ELF-1 (cell line): ENCODE measurements around the gene ZNRD2.

ENCODE experiments used
- DNase-seq: peaks from one replicate; pipeline ENCODE4 v3.0.0-alpha.2; 2016; ENCODE audit warnings: low read depth, low spot score

ZNRD2 gene

DNA sequence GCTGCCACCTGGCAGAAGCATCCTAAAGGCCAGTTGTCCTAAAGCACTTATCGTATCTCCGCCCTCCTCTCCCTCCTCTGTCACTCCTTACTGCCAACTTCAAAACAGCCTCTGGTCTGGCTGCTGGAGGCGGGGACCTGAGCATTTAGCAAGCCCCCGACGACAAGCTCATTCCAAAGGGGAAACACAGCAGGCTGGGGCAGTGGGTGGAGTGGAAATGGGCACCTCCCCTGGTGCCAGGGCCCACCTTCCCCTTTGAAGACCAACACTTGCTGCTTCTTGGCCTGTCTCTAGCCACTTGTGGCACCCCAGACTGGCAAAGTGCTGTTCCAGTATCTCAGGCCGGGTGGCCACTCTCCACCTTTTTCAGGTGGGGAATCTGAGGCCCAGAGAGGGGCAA, 40.1 kb downstream of the ZNRD2 start:
- DNase-seq, result no peak

GRCh38 chr11:65611028-65611757, 40.9 kb downstream of the ZNRD2 start:
- no peak for DNase-seq

GRCh38 chr11:65611758-65612603, 41.7 kb downstream of the ZNRD2 start:
- no peak for DNase-seq

GRCh38 chr11:65612691-65613090, 42.4 kb downstream of the ZNRD2 start:
- no peak for DNase-seq

GRCh38 chr11:65613091-65613928, 43.0 kb downstream of the ZNRD2 start:
- DNase-seq, result no peak

- DNase-seq, result peak; percentile 100
Measured at GRCh38 chr11:65615229-65615949, 45.1 kb downstream of the ZNRD2 start, which contains the start of gene PCNX3. PCNX3 (plus strand) TSS chr11:65615776; CDS start chr11:65616312, 536 bp downstream.

DNA sequence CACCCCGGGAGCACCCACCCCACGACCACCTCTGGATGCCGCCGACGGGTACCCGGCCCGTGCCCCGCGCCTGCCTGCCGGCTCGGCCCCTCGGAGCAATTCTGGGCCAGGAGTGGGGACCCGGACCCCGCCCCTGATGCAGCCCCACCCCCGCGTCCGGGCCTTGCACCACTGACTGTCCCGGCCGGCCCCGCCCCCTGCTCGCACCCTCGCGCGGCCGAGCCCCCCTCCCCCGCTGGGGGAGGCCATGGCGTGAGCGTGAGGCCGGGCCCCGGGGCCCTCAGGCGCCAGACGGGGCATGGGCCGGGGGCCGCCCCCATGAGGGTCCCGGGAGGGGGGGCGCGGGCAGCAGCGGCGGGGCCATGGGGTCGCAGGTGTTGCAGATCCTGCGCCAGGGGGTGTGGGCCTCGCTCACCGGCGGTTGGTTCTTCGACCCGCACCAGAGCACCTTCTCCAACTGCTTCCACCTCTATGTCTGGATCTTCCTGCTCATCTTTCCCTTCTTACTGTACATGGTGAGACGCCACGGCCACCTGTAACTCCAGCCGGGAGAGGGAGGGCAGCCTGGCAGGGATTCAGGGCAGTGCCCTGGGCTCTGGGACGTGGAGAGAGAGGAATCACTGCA, 45.8 kb downstream of the ZNRD2 start:
- DNase-seq, result no peak

GRCh38 chr11:65616575-65617001, 46.3 kb downstream of the ZNRD2 start:
- no peak for DNase-seq

- DNase-seq, result no peak
Measured at GRCh38 chr11:65617136-65617850, 47.0 kb downstream of the ZNRD2 start.

DNA sequence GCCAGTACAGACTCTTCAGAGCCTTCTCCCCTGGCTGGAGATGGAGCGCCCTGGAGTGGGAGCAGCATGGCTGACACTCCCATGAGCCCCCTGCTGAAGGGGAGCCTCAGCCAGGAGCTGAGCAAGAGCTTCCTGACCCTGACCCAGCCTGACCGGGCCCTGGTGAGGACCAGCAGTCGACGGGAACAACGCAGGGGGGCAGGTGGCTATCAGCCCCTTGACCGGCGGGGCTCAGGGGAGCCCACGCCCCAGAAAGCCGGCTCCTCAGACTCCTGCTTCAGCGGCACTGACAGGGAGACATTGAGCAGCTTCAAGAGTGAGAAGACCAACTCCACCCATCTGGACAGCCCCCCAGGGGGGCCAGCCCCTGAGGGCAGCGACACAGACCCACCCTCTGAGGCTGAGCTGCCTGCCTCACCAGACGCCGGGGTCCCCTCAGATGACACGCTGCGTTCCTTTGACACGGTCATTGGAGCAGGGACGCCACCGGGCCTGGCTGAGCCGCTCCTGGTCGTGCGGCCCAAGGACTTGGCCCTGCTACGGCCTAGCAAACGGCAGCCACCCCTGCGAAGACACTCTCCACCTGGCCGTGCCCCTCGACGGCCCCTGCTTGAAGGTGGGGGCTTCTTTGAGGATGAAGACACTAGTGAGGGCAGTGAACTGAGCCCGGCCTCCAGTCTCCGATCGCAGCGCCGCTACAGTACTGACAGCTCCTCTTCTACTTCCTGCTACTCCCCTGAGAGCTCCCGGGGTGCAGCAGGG, 47.9 kb downstream of the ZNRD2 start:
- no peak for DNase-seq

DNA sequence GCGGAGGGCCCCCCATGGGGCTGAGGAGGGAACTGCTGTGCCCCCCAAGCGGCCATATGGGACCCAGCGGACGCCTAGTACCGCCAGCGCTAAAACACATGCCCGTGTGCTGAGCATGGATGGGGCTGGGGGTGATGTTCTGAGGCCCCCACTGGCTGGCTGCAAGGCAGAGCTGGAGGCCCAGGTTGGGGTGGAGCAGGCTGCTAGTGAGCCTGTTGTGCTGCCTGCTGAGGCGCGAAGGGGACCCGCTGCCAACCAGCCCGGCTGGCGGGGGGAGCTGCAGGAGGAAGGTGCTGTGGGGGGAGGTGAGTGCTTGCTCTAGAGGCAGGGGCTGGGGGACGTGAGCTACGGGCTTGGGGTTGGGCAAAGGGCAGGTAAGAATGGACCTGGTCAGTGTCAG, 48.5 kb downstream of the ZNRD2 start:
- DNase-seq, result no peak

DNA sequence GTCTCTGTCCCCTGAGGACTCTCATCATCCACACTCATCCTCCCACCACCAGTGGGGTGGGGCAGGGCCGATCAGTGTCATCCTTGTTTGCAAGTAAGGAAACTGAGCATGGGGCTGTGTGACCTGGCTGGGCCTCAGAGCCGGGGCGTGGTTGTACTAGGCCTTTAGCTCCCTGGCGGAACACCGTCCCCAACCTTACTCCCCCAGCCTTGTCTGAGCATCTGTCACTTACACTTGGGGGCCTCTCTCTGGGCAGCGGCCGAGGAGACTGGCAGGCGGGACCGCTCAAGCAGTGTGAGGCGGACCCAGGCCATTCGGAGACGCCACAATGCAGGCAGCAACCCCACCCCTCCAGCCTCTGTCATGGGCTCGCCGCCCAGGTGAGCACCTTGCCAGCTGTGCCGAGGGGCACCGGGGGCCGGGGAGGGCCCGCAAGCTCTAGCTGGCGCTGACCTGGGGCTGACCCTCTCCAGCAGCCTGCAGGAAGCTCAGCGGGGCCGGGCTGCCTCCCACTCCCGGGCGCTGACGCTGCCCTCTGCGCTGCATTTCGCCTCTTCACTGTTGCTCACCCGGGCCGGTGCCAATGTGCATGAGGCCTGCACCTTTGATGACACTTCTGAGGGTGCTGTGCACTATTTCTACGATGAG, 49.1 kb downstream of the ZNRD2 start:
- DNase-seq, result no peak

DNA sequence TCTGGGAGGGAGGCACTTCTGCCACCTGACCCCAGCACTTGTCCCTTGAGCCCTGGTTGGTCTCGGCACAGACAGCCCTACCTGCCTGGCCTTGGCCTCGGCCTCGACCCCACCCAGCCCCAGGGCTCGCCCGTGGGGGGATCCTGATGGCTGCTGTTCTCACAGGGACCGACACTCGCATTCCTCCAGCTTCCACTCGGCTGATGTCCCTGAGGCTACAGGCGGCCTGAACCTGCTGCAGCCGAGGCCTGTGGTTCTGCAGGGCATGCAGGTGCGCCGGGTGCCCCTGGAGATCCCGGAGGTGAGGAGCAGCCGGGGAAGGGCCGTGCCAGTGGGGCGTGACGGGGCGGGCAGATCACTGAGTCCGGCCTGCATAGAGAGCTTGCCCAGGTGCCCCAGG, 50.4 kb downstream of the ZNRD2 start:
- no peak for DNase-seq

GRCh38 chr11:65621460-65621859, 51.2 kb downstream of the ZNRD2 start:
- DNase-seq, result no peak
